ENCODE data around the gene GRAMD1C. TPM values are rescaled to one million over a fixed set of nuclear protein-coding genes. Genes with fewer than 3 reads are reported as not detected.
A peak's percentile ranks its signal among the peaks of the same experiment; 100 is the strongest.

The GRAMD1C gene
- 1.4 and 4.0 TPM in 2 replicates for total RNA-seq (2014; rRNA removed; shearing (Covaris generic); ENCODE audit: low replicate concordance)

- H3K9me2 ChIP-seq (replicated peaks; ENCODE audit: insufficient read depth, low read length): no peaks in the 10 kb centered on the region
- H3K79me2 ChIP-seq (ENCODE audit: low read length): no peaks in the 10 kb centered on the region
- peak within 1 kb of the TSS; percentile 81 for H3K4me3 ChIP-seq (ENCODE audit: low read length)
- peak; percentile 96 for DNase-seq
- no peak within 1 kb of the TSS for H3K27ac ChIP-seq (ENCODE audit: low read length)
- H3K36me3 ChIP-seq (ENCODE audit: insufficient read depth, low read length): no peaks in the 10 kb centered on the region
- H3K27me3 ChIP-seq (ENCODE audit: low read length): no peaks in the 10 kb centered on the region
- H3K4me1 ChIP-seq (ENCODE audit: low read length): peaks cover 7% of the 10 kb centered on the region
- H2AFZ ChIP-seq (ENCODE audit: low read length): peak within 1 kb of the TSS; percentile 94
- H3K4me2 ChIP-seq (ENCODE audit: low read depth, low read length, poor library complexity, severe bottlenecking): peak within 1 kb of the TSS; percentile 79
- H3K9me3 ChIP-seq (ENCODE audit: low read length): no peaks in the 10 kb centered on the region
- peak within 1 kb of the TSS; percentile 69 for H3K9ac ChIP-seq (ENCODE audit: low read length)
- no peaks in the 10 kb centered on the region for H4K20me1 ChIP-seq (ENCODE audit: insufficient read depth, low read depth, low read length)
These were observed at the start of gene GRAMD1C for GRCh38 chr3:113838631-113839209. TSS of gene GRAMD1C (plus strand) at chr3:113838788. CDS start at chr3:113838910, 122 bp downstream.

GRCh38 chr3:113791381-113791780 is 47.2 kb upstream of the GRAMD1C start:
- H3K27ac ChIP-seq (ENCODE audit: low read length): no peak overlapping the region
- H3K9me3 ChIP-seq (ENCODE audit: low read length): no peaks in the 10 kb centered on the region
- H3K36me3 ChIP-seq (ENCODE audit: insufficient read depth, low read length): peaks cover 12% of the 10 kb centered on the region; the same call in 1 of the 2 replicates
- no peaks in the 10 kb centered on the region; the same call in 1 of the 2 replicates for H3K4me1 ChIP-seq (ENCODE audit: low read length)
- H2AFZ ChIP-seq (ENCODE audit: low read length): no peak overlapping the region
- DNase-seq: no peak
- H3K27me3 ChIP-seq (ENCODE audit: low read length): no peaks in the 10 kb centered on the region
- no peak overlapping the region for H3K4me2 ChIP-seq (ENCODE audit: low read depth, low read length, poor library complexity, severe bottlenecking)
- no peaks in the 10 kb centered on the region for H3K9me2 ChIP-seq (replicated peaks; ENCODE audit: insufficient read depth, low read length)
- H3K9ac ChIP-seq (ENCODE audit: low read length): no peak overlapping the region
- no peak overlapping the region for H3K4me3 ChIP-seq (ENCODE audit: low read length)
- H3K79me2 ChIP-seq (ENCODE audit: low read length): 0 out of 2 replicates have a peak, but pooled peaks cover 3% of the 10 kb centered on the region
- no peaks in the 10 kb centered on the region for H4K20me1 ChIP-seq (ENCODE audit: insufficient read depth, low read depth, low read length)

- Histone ChIP-seq H3K79me2 (ENCODE audit: low read length) (no peaks in the 10 kb centered on the region), H4K20me1 (ENCODE audit: insufficient read depth, low read depth, low read length) (no peaks in the 10 kb centered on the region), H3K4me2 (ENCODE audit: low read depth, low read length, poor library complexity, severe bottlenecking) (no peak overlapping the region), H3K4me3 (ENCODE audit: low read length) (no peak overlapping the region), H3K36me3 (ENCODE audit: insufficient read depth, low read length) (peaks cover 29% of the 10 kb centered on the region), H3K4me1 (ENCODE audit: low read length) (no peaks in the 10 kb centered on the region), H3K9me2 (replicated peaks; ENCODE audit: insufficient read depth, low read length) (no peaks in the 10 kb centered on the region), H3K27ac (ENCODE audit: low read length) (no peak overlapping the region), H3K9me3 (ENCODE audit: low read length) (no peaks in the 10 kb centered on the region), H3K9ac (ENCODE audit: low read length) (no peak overlapping the region), H3K27me3 (ENCODE audit: low read length) (no peaks in the 10 kb centered on the region), H2AFZ (ENCODE audit: low read length) (no peak overlapping the region)
- no peak for DNase-seq
These were observed 44.1 kb upstream of the GRAMD1C start for GRCh38 chr3:113794526-113794925.

GRCh38 chr3:113795693-113796092 is 42.9 kb upstream of the GRAMD1C start:
- Histone ChIP-seq H3K27ac (ENCODE audit: low read length) (no peak overlapping the region), H3K4me2 (ENCODE audit: low read depth, low read length, poor library complexity, severe bottlenecking) (no peak overlapping the region), H3K36me3 (ENCODE audit: insufficient read depth, low read length) (peaks cover 30% of the 10 kb centered on the region)

GRCh38 chr3:113802795-113803455 is 35.7 kb upstream of the GRAMD1C start:
- H3K79me2 ChIP-seq (ENCODE audit: low read length): no peaks in the 10 kb centered on the region
- H3K9me2 ChIP-seq (replicated peaks; ENCODE audit: insufficient read depth, low read length): no peaks in the 10 kb centered on the region
- no peak overlapping the region for H3K9ac ChIP-seq (ENCODE audit: low read length)
- H3K27me3 ChIP-seq (ENCODE audit: low read length): no peaks in the 10 kb centered on the region
- H3K4me3 ChIP-seq (ENCODE audit: low read length): no peak overlapping the region
- no peaks in the 10 kb centered on the region for H3K4me1 ChIP-seq (ENCODE audit: low read length)
- H3K27ac ChIP-seq (ENCODE audit: low read length): no peak overlapping the region
- no peaks in the 10 kb centered on the region for H4K20me1 ChIP-seq (ENCODE audit: insufficient read depth, low read depth, low read length)
- H3K9me3 ChIP-seq (ENCODE audit: low read length): no peaks in the 10 kb centered on the region
- DNase-seq: no peak
- peaks cover 27% of the 10 kb centered on the region for H3K36me3 ChIP-seq (ENCODE audit: insufficient read depth, low read length)
- no peak overlapping the region for H2AFZ ChIP-seq (ENCODE audit: low read length)
- H3K4me2 ChIP-seq (ENCODE audit: low read depth, low read length, poor library complexity, severe bottlenecking): no peak overlapping the region

More at GRCh38 chr3:113795693-113796092, 42.9 kb upstream of the GRAMD1C start:
- Histone ChIP-seq H3K9me2 (replicated peaks; ENCODE audit: insufficient read depth, low read length) (no peaks in the 10 kb centered on the region), H3K79me2 (ENCODE audit: low read length) (no peaks in the 10 kb centered on the region), H3K27me3 (ENCODE audit: low read length) (no peaks in the 10 kb centered on the region), H2AFZ (ENCODE audit: low read length) (no peak overlapping the region), H3K4me3 (ENCODE audit: low read length) (no peak overlapping the region), H4K20me1 (ENCODE audit: insufficient read depth, low read depth, low read length) (no peaks in the 10 kb centered on the region), H3K4me1 (ENCODE audit: low read length) (no peaks in the 10 kb centered on the region), H3K9ac (ENCODE audit: low read length) (no peak overlapping the region), H3K9me3 (ENCODE audit: low read length) (no peaks in the 10 kb centered on the region)
- no peak for DNase-seq

- Histone ChIP-seq H2AFZ (ENCODE audit: low read length) (no peak overlapping the region), H4K20me1 (ENCODE audit: insufficient read depth, low read depth, low read length) (no peaks in the 10 kb centered on the region), H3K27ac (ENCODE audit: low read length) (no peak overlapping the region), H3K79me2 (ENCODE audit: low read length) (no peaks in the 10 kb centered on the region), H3K9me2 (replicated peaks; ENCODE audit: insufficient read depth, low read length) (no peaks in the 10 kb centered on the region), H3K27me3 (ENCODE audit: low read length) (no peaks in the 10 kb centered on the region), H3K9ac (ENCODE audit: low read length) (no peak overlapping the region), H3K9me3 (ENCODE audit: low read length) (no peaks in the 10 kb centered on the region), H3K4me3 (ENCODE audit: low read length) (no peak overlapping the region), H3K4me2 (ENCODE audit: low read depth, low read length, poor library complexity, severe bottlenecking) (no peak overlapping the region), H3K4me1 (ENCODE audit: low read length) (no peaks in the 10 kb centered on the region), H3K36me3 (ENCODE audit: insufficient read depth, low read length) (peaks cover 16% of the 10 kb centered on the region; the same call in 1 of the 2 replicates)
- no peak for DNase-seq
These were observed 33.9 kb upstream of the GRAMD1C start for GRCh38 chr3:113804661-113805060.

GRCh38 chr3:113805249-113805648 is 33.3 kb upstream of the GRAMD1C start:
- Histone ChIP-seq H3K9ac (ENCODE audit: low read length) (no peak overlapping the region), H3K27ac (ENCODE audit: low read length) (no peak overlapping the region), H3K9me3 (ENCODE audit: low read length) (no peaks in the 10 kb centered on the region), H3K36me3 (ENCODE audit: insufficient read depth, low read length) (peaks cover 16% of the 10 kb centered on the region; the same call in 1 of the 2 replicates), H4K20me1 (ENCODE audit: insufficient read depth, low read depth, low read length) (no peaks in the 10 kb centered on the region), H3K4me3 (ENCODE audit: low read length) (no peak overlapping the region), H3K27me3 (ENCODE audit: low read length) (no peaks in the 10 kb centered on the region), H3K9me2 (replicated peaks; ENCODE audit: insufficient read depth, low read length) (no peaks in the 10 kb centered on the region), H3K79me2 (ENCODE audit: low read length) (no peaks in the 10 kb centered on the region), H2AFZ (ENCODE audit: low read length) (no peak overlapping the region), H3K4me2 (ENCODE audit: low read depth, low read length, poor library complexity, severe bottlenecking) (no peak overlapping the region), H3K4me1 (ENCODE audit: low read length) (no peaks in the 10 kb centered on the region)
- DNase-seq: no peak

- no peaks in the 10 kb centered on the region for H3K79me2 ChIP-seq (ENCODE audit: low read length)
- no peak overlapping the region for H3K4me2 ChIP-seq (ENCODE audit: low read depth, low read length, poor library complexity, severe bottlenecking)
- H3K9me2 ChIP-seq (replicated peaks; ENCODE audit: insufficient read depth, low read length): no peaks in the 10 kb centered on the region
- H3K27ac ChIP-seq (ENCODE audit: low read length): no peak overlapping the region
- H3K4me1 ChIP-seq (ENCODE audit: low read length): peaks cover 9% of the 10 kb centered on the region
- DNase-seq: no peak
- H3K36me3 ChIP-seq (ENCODE audit: insufficient read depth, low read length): peaks cover 3% of the 10 kb centered on the region; the same call in 1 of the 2 replicates
- H2AFZ ChIP-seq (ENCODE audit: low read length): no peak overlapping the region
- no peaks in the 10 kb centered on the region for H3K9me3 ChIP-seq (ENCODE audit: low read length)
- H4K20me1 ChIP-seq (ENCODE audit: insufficient read depth, low read depth, low read length): no peaks in the 10 kb centered on the region
- no peak overlapping the region for H3K4me3 ChIP-seq (ENCODE audit: low read length)
- H3K9ac ChIP-seq (ENCODE audit: low read length): no peak overlapping the region
- no peaks in the 10 kb centered on the region for H3K27me3 ChIP-seq (ENCODE audit: low read length)
These were observed 25.7 kb upstream of the GRAMD1C start for GRCh38 chr3:113812854-113813253.

All from Karpas-422 (cell line).